ENCODE results near the gene WWOX.
A peak's percentile ranks its signal among the peaks of the same experiment; 100 is the strongest.

The WWOX gene

DNA sequence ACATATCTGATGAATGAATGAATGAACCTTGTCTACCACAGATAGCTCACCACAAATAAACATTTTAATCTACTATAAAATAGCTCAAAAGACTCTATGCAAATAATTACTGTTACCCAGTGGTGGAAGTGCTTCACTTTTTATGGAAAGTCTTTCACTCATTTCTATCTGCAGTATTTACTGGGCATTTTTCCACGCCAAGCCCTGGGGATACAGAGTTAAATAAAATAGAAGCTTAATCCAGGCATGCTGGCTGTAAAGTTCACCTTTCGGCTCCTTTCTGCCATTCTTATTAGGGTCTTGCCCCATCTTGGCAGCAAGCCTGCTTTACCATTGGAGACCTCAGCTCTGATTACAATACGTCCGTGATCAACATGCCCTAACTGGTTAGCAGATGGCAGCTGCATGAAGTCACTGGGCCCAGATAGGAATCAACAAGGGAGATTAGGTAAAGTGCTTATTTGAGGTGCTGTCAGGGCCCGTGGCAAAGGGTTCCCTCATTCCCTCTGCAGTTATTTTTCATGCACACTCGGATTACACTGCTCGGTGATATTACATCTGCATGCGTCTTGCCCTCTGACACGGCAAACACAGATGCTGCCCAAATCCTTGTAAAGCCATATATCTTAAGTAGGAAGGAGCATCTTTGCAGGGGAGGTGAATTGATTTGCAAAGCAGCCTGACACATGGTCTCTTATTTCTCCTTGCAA lies 648.9 kb downstream of the WWOX start:
- no peak for DNase-seq

DNA sequence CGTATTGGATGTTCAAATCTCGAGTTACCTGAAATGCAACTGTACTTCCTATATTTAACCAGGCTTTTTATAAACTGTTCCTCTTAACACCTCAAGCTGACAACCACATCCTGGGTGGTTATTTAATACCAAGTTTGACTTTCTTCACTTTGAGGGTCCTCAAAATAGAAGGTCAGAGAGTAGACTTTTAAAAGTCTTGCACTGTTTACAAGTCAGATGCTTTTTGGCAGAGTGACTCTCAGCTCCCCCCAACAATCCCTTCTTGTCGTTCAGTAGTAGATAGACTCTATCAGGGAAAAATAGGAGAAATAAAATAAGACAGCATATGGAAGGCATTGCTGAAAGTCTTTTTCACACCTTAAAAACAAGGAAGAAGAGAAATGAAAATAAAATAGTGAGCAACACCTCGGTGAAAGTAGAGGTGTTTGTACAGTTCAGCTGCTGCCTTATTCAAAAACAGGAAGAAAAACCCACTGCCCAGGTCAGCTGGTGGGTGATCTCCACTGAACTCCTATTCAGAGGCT lies 650.4 kb downstream of the WWOX start:
- DNase-seq: no peak

DNA sequence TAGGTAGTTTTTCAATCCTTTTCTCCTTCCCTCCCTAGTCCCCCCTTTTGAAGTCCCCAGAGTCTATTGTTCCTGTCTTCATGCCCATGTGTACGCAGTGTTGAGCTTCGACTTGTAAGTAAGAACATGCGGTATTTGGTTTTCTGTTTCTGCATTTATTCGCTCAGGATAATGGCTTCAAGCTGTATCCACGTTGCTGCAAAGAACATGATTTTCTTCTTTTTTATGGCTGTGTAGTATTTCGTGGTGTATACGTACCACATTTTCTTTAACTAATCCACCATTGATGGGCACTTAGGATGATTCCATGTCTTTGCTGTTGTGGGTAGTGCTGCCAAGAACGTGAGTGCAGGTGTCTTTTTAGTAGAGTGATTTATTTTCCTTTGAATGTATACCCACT lies 651.2 kb downstream of the WWOX start:
- no peak for DNase-seq

DNA sequence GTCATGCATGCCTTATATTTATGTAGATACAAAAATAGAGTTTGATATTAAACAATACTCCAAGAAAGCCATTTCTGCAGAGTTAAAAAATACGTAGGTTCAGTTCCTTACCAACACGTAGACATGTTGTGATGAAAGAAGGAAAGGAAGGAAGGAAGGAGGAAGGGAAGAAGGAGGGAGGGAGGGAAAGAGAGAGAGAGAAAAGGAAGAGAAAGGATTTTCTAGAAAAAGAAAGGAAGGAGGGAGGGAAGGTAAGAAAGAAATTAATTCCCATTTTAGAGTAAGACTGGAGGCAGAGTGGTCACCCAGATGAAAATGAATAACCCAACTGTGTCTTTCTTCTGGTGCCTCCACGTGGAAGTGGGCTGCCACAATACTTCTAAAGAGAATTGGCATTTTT lies 652.1 kb downstream of the WWOX start:
- DNase-seq: no peak

DNA sequence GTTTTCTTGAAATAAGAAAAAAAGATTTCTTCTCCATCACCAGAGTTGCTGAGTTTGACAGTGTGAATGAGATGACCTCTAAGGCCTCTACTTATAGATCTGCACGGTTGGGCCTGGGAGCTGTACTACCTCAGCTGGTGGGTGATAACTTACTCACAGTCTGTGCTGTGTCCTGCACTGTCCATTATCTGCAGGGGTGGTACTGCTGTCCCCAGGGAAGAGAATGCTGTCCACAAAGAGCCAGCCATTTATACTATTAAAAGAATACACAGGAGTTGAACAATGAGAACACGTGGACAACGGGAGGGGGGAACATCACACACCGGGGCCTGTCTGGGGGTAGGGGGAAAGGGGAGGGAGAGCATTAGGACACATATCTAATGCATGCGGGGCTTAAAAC lies 655.3 kb downstream of the WWOX start:
- DNase-seq: no peak

DNA sequence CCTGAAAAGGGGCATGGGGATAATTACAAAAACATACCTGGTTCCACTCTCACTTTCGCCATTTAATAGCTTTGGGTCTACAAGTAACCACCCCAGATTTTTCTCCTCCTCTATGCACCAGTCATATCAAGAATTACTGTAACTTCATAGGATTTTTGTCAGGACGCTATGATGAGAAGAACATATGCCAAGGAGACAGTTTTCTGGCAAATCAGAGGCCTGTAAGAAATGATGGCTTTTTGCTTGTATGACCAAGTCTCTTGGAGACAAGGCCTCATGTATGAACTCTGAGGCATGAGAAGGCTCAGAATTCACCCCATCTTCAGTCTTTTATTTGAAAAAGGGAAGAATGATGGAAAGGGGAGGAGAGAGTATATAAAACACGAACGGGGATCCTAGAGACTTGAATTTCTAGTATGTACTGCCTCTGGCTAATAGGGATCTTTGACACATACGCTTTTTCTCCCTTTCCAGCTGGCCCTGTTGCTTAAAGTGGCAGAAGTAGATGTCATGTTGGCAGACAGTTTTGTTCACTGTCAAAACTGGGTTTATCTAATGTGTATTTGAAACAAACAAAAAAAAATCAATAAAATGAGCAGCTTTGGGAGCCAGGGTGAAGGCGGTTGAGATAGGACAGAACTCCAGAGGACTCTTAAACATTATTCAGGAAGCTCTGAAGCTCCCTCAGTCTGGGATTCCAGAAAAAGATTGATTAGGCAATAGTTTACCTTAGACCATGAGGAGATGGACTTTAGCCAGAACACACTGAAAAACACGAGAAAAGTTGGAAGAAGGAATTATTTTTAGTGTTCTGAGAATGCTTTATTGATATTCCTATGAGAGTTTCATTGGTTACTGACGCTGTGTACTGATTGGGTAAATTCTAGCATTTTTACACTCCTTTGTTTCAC lies 656.6 kb downstream of the WWOX start:
- DNase-seq: no peak

DNA sequence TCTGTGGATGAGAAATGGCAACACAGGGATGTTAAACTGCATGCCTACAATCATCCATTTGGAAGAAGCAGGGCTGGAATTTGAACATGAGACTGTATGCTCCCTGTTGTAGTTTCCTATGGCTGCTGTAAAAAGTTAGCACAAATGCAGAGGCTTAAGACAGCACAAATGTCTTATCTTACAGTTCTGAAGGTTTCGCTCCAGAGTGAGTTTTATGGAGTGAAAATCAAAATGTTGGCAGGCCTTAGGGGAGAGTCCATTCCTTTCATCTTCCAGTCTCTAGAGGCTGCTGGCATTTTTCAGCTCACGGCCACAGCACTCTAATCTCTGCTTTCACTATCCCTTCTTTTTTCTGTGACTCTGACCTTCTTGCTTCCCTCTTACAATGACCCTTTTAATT lies 660.1 kb downstream of the WWOX start:
- DNase-seq: no peak

DNA sequence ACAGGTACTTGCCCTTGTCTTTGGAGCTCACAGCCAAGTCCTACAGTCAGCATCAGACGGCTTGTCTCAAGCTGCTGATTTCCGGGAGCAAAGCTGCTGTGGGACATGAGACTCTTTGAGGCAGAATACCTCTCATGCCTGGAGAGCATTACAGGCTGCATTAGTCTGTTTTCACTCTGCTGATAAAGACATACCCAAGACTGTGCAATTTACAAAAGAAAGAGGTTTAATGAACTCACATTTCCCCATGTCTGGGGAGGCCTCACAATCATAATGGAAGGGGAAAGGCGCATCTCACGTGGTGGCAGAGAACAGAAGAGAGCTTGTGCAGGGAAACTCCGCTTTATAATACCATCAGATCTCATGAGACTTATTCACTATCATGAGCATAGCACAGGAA lies 661.2 kb downstream of the WWOX start:
- no peak for DNase-seq

DNA sequence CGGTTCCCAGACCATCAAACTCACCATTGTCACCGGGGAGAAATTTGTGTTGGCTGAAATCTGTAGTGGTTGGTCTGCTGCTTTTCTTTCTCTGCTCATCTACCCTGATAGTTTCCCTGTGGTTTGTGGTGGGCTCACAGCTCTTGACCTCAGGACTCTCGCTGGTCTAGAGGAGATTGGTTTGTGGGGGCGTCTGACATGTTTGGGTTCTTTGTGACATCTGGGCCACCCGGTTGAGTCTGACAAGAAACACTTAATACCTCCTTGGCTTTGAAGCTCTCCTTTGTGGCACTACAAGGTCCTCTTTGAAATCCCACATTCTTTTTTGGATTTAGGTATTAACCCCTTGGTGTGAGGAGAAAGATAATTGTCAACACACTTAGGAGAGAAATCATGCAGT lies 662.0 kb downstream of the WWOX start:
- no peak for DNase-seq

DNA sequence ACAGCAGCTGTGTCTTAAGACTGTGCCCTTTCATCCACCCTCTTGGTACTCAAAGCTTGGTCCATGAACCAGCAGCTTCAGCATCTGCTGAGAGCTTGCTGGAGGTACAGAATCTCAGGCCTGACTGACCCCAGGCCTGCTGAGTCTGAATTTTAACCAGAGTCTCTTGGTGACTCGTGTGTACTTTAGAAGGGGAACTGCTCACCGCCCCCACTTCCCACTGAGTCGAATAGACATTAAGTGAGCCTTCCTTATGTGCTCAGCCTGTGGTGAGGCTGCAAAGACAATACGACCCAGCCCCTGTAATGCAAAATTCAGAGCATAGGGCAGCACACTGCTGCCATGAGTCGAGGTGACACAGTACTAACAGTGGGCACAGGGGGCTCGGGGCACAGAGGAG lies 662.8 kb downstream of the WWOX start:
- peak; percentile 77 to 86 for DNase-seq

DNA sequence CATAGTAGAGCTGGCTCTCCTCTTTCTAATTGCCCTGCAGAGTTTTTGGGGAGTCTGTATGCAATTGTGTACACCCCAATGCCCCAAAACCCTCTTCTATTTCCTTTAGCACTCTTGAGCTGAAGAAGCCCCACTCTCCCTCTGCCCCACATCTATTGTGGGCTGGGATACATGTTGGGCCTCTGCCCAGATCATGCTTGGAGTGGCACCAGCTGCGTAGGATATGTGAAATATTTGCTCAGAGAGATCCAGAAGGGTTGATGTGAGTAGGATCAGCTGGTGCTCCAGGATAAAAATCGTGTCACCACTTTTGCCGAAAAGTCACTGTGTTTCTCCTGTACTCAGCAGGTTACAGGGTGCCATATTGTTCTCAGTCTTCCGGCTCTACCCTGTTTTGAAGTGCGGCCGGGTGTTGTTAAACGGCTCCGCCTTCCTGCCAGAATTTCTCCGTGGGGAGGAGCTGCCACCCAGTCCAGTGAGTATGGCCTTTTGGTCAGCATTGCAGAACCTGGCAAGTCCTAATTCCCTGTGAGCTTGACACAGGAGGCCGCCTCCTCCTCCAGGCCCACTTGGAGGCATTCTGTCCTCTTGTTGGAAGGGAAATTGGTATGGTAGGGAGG lies 664.5 kb downstream of the WWOX start:
- DNase-seq: no peak

DNA sequence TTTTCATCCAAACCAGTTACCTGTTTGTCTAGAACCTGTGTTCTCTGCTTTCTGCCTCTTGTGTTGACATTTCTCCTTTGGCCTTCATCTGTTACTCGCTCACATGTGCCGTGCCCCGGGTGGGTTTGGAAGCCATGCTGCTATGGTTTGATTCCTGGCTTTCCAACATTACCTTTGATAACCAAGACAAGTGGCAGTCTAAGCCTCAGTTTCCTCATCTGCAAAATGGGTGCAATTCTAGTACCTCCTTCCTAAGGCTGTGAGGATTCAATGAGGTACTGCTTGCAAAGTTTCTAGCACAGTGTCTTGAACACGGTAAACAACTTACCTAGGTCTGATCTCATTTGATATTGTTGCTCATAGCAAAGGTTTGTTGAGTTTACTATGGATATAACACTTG lies 665.0 kb downstream of the WWOX start:
- DNase-seq: no peak

DNA sequence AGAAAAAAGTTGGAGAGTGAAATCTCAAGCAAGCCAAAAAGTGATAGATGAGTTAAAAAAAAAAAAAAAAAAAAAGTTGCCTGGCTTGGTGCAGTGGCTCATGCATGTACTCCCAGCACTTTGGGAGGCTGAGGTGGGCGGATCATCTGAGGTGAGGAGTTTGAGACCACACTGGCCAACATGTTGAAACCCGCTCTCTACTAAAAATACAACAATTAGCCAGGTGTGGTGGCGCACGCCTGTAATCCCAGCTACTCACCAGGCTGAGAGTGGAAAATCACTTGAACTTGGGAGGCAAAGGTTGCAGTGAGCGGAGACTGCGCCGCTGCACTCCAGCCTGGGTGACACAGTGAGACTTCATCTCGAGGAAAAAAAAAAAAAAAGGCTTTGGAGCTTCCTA lies 668.8 kb downstream of the WWOX start:
- no peak for DNase-seq

DNA sequence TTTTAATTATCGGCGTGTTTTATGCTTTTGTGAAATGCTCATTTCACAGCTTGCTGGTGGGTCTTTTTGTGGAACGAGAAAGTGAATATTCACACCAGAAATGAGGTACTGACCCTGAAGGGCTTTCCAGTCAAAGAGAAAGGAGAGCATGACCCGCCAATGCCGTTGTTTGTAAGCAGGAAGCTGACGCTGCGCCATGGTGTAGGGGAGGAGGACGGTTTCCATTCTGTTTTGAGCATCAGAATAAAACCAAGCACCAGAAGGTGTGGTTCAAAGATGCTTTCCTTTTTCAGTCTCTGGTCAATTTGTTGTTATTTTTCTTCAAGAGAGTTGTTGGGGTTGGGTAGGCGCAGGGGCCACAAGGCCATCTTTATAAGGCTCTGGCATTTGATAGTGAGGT lies 669.3 kb downstream of the WWOX start:
- no peak for DNase-seq

DNA sequence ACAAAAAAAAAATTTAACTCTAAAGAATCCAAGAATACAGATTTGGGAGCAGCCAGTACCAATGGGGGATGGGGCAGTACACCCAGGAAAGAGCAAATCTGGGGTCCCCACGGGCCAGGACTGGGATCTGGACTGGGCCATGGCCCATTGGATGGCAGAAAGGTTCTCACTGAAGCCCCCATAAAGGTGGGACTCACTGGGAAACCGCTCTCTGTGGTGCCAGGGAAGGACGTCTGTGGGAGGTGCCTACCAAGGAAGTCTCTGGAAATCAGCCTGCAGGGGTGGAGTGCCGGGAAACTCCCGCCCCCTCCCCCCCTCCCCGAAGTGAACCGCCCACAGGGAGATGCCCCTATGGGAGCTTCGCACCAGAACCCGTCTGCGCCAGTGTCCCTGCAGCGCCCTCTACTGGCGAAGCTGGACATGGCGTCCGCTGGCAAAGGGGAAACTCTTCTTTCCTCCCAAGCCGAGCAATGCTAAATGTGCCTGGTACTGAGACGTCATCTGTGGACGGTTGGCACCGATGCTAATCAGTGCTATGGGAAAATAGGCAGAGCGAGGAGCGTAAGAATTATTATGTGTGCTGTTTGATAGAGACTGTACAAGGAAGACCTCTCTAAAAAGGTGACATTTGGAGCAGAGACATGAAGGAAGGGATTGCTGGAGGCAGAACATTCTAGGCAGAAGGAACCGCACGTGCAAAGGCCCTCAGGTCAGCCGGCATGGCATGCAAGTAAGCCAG lies 671.1 kb downstream of the WWOX start:
- DNase-seq: peak; percentile 67

DNA sequence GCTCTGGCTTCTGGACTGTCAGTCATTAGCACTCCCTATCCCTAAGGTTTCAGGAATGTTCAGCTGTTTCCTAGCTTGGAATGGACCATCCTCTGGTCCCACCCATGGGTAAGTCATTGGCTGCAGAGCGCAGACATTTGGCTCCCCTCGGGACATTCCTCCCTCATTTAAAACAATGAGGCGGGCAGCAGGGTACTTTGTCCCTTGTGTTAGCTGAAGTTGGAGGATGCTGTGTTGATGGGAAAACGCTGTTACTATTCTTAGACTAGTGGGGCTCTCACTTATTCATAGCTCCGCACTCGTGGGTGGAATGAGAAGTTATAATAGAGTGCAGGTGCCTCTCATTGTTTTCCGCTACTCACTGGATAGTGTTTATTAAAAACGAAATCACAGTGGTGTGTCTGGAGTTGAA lies 673.8 kb downstream of the WWOX start:
- no peak for DNase-seq

DNA sequence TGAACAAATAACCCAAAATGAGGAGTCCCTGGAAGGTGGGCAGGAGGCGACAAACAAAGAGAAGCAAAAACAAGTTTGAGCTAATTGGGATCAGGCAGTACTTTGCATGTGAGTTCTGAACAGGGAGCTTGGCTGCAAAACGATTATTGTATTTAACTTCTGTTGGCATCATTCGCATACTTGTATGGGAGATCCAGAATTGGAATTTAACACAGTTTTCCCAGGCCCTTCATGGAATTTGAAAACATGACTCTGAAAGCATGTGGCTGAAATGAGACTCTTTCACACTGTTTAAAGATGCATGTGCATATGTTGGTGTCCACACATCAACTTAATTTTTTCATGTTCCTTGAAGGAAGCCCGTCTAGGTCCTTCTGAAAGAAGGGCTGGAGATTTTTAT lies 674.3 kb downstream of the WWOX start:
- no peak for DNase-seq

DNA sequence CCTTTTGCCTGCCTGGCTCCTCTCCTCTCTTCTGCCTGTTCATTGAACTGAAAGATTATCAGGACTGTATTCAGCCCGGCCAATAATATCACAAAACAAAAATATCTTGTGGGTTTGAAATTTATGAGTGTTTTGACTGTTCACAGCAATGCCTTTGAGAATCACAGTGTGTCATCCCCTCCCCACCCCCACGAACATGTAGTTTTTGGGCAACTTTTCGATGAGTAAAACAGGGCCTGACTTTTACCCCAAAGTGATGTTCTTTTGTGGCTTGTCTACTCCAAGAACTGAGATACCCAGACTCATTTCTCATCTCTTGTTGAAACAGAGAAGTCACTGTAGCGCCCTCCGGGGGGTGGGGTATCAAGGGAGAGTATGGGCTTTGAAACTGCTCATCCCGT lies 675.7 kb downstream of the WWOX start:
- no peak for DNase-seq

DNA sequence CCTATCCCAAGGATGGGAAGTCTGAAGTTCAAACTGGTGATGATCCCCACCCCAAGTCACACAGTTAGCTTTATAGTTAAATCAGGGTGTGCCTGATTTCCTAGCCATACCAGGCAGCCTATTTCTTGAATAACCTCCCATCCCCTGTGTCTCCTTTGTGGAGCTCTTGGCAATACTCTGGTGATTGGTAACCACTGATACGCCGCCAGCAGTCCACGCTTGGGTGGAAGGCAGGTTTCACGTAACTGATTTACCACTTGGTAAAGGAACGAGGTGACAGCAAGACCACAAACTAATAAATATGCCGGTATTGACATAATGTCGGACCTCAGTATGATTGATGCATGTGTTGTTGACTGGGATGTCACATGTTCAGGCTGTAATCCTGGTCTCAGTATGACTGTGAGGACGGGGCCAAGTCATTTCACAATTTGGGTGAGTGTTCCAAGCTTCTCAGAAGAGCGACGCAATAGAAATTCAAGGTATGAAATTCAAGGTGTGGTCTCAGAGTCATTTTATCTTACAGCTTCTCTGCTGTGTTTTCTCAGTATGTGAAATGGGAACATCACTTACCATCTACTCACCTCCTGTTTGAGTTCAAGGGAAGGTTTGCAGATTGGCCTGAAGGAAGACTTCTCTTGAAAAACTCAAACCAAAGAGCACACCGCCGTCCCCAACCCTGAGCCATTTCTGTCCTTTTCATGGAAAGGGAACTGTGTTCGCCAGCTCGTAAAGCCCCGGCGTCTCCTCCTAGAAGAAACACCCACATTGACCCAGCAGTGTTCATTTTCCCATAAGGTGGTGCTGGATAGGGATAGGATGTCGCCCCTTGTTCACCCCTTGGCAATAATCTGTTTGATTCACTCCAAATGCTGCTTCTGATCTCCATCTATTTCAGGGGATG lies 678.9 kb downstream of the WWOX start:
- DNase-seq: no peak

DNA sequence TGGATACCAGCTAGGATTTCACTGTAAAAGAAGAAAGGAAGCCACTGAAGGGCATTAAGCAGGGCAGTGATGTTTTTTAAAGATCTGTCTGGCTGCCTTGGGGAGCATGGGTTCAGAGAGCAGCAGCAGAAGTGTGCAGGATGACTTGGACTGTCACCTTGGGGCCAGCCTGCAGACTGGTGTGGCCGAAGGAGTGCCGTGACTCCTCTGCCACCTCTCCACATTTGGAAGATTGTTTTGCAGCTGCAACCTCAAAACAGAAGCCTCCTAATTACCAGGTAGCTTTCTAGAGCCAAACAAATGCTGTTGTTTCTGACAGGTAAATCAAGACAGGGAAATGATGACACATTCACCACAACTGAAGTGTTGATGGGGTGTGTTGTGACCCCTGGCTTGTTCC lies 681.4 kb downstream of the WWOX start:
- no peak for DNase-seq

DNA sequence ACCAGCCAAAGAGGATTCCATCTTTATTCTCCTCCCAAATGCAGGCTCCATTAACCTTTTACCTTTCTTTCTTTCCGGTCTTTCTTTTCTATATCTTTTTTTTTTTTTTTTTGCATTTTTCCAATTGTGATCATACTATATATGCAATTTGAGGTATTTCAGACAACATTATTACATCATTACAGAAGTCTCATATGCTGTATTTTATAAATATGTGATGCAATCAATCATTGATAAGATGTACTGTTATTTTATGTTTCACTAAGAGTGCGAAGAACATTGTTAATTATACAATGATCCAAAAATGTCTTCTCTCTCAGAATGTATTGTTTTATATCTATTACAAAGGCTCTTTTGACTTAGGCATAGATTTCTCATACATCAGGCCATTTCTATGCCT lies 683.1 kb downstream of the WWOX start:
- DNase-seq: no peak
